Hepatocyte (in vitro differentiated cells): ENCODE data around the gene MINAR1.

ENCODE experiments used
- CTCF ChIP-seq: fragments of 200-600 bp; sonication (generic); IDR thresholded peaks from 2 replicates; pipeline ENCODE4 v1.5.1; 2016; ENCODE audit warnings: antibody characterized with exemption, mild to moderate bottlenecking; ENCODE audit not compliant: poor library complexity
- EZH2 ChIP-seq: fragments of 200-600 bp; sonication (generic); IDR thresholded peaks from 2 replicates; pipeline ENCODE4 v1.6.1; 2016; ENCODE audit warnings: antibody characterized with exemption, mild to moderate bottlenecking, borderline replicate concordance

GRCh38 chr15:79479616-79480015, 47.5 kb downstream of the MINAR1 start:
- TF ChIP-seq CTCF (no peak), EZH2 (no peak)
